Mucosa of descending colon (tissue), 3 donors: ENCODE measurements around the gene LRRC73. TPM values are rescaled to one million over a fixed set of nuclear protein-coding genes. Genes with fewer than 3 reads are reported as not detected.
"Not testable (repeated sequence)": the region's sequence is repeated elsewhere in the genome, so short reads cannot be mapped to it uniquely, and the experiment has no call there.

Experiments
- ATAC-seq: fragments of 200-7000 bp; cut with Tn5 transposase; one replicate; pipeline ENCODE4 v1.9.1; 2020; ENCODE audit warnings: mild to moderate bottlenecking, moderate library complexity
- DNase-seq, 3 donors: peaks; one replicate each; pipeline ENCODE4 v3.0.0-alpha.2; 2020
- H3K36me3 ChIP-seq: fragments of 200-600 bp; one replicate; pipeline ENCODE4 v1.8.0; 2021; ENCODE audit warnings: low read depth, mild to moderate bottlenecking
- H3K4me1 ChIP-seq: fragments of 200-600 bp; one replicate; pipeline ENCODE4 v1.8.0; 2021; ENCODE audit warnings: low read depth, mild to moderate bottlenecking
- H3K4me3 ChIP-seq: fragments of 200-600 bp; one replicate; pipeline ENCODE4 v1.8.0; 2021; ENCODE audit warnings: mild to moderate bottlenecking
- H3K9me3 ChIP-seq: fragments of 200-600 bp; one replicate; pipeline ENCODE4 v1.8.0; 2021; ENCODE audit warnings: mild to moderate bottlenecking
- intact Hi-C, 2 donors: fragments of 100-400 bp; cut with DNase I in 1 of 2; cut with micrococcal nuclease in 1 of 2; formaldehyde crosslinking; loops; one replicate each; pipeline versions ENCODE4 v1.11.0 to v1.11.1; 2022; cut with DNase I, micrococcal nuclease
- total RNA-seq, 3 donors: library from RNA; stranded (reverse); fragmentation: NEBNext Ultra II Directional in 2 of 3; extraction: Animal tissue kit (Norgen Biotek cat#: 25700) in 2 of 3; gene quantifications; one replicate each; pipeline versions ENCODE4 v1.2.1 to v1.2.4, GENCODE V29; 2021 to 2023
- TF ChIP-seq, protein P1 (sequence below): fragments of 200-600 bp; IDR thresholded peaks from one replicate; pipeline ENCODE4 v1.8.0; 2022; ENCODE audit warnings: antibody characterized with exemption, mild to moderate bottlenecking
- donor health status: DM: no; HTN: no; CAD: no; lungs with moderate emphysema.
- donor health status: DM: no; HTN: no; CAD: no.
- donor health status: DM: no; HTN: yes; CAD: no.

Gene LRRC73
- total RNA-seq, 3 donors from 2014 or later, result 0.23 to 1.2 (median 0.46) TPM

DNA sequence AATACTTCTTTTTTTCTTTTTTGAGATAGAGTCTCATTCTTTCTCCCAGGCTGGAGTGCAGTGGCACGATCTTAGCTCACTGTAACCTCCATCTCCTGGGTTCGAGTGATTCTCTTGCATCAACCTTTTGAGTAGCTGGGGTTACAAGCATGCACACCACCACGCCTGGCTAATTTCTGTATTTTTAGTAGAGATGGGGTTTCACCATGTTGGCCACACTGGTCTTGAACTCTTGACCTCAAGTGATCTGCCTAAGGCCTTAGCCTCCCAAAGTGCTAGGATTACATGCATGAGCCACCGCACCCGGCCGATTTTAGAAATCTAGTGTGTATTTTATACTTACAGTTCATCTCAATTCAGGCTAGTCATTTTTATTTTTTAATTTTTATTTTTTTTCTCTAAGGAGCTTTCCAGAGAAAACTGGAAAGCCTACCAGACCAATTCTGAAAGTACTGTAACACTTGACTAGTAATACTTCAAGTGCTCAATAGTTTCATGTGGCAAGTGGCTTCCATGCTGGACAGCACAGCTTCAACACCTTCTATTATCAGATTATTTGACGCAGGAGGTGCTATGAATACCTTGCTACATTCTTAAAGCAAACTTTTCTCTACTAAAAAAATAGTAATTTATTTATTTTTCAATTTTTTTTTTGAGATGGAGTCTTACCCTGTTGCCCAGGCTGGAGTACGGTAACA is 31.8 kb upstream of the LRRC73 start:
- Histone ChIP-seq H3K4me1 (no peaks in the 10 kb centered on the region), H3K4me3 (no peak overlapping the region), H3K9me3 (no peaks in the 10 kb centered on the region), H3K36me3 (peaks cover 5% of the 10 kb centered on the region)
- no peak for DNase-seq
- TF ChIP-seq, protein P1, sequence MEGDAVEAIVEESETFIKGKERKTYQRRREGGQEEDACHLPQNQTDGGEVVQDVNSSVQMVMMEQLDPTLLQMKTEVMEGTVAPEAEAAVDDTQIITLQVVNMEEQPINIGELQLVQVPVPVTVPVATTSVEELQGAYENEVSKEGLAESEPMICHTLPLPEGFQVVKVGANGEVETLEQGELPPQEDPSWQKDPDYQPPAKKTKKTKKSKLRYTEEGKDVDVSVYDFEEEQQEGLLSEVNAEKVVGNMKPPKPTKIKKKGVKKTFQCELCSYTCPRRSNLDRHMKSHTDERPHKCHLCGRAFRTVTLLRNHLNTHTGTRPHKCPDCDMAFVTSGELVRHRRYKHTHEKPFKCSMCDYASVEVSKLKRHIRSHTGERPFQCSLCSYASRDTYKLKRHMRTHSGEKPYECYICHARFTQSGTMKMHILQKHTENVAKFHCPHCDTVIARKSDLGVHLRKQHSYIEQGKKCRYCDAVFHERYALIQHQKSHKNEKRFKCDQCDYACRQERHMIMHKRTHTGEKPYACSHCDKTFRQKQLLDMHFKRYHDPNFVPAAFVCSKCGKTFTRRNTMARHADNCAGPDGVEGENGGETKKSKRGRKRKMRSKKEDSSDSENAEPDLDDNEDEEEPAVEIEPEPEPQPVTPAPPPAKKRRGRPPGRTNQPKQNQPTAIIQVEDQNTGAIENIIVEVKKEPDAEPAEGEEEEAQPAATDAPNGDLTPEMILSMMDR, result no peak
- intact Hi-C loops, result loop anchor here in 1 of 2 donors (10.0 kb wide), 1 partner anchor 63 kb away; no protein-coding TSS in a partner anchor
- ATAC-seq, result no peak

DNA sequence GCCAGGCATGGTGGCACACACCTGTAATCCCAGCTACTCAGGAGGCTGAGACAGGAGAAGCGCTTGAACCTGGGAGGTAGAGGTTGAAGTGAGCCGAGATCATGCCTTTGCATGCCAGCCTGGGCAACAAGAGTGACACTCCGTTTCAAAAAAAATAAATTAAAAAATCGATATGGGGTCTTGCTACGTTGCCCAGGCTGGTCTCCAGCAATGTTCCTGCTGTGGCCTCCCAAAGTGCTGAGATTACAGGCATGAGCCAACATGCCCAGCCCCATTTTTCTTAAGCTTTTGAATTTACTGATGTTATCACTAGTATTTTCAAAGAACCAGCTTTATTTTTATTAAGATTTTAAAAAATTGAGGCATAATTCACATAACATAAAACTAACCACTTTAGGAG is 30.4 kb upstream of the LRRC73 start:
- no peaks in the 10 kb centered on the region for H3K36me3 ChIP-seq
- no peaks in the 10 kb centered on the region for H3K9me3 ChIP-seq
- H3K4me3 ChIP-seq, result no peak overlapping the region
- intact Hi-C loops, result loop anchor here in 1 of 2 donors (10.0 kb wide), 1 partner anchor 64 kb away; no protein-coding TSS in a partner anchor
- ATAC-seq (no peak), DNase-seq (no peak)
- no peaks in the 10 kb centered on the region for H3K4me1 ChIP-seq
- TF ChIP-seq, protein P1, result no peak

DNA sequence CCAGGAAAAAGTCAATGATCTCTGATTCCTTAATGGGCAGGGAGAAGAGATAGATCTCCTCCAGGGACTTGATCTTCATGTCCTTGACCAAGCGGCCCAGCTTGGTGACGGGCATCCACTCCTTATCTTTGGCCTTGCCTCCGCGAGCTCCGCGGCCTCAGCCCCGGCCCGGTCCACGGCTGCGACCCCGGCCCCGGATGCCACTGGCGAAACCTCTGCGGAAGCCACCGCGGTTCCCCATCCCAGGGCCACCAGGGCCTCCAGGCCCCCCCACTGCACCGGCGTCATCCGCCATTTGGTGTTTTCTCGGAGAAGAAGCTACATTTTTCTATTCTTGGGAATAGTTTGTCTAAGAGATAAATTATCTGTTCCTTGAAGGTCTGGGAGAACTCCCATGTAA is 29.3 kb upstream of the LRRC73 start:
- ATAC-seq, H3K4me3 ChIP-seq, DNase-seq, intact Hi-C loops, H3K9me3 ChIP-seq, H3K4me1 ChIP-seq, H3K36me3 ChIP-seq: not testable (repeated sequence)

DNA sequence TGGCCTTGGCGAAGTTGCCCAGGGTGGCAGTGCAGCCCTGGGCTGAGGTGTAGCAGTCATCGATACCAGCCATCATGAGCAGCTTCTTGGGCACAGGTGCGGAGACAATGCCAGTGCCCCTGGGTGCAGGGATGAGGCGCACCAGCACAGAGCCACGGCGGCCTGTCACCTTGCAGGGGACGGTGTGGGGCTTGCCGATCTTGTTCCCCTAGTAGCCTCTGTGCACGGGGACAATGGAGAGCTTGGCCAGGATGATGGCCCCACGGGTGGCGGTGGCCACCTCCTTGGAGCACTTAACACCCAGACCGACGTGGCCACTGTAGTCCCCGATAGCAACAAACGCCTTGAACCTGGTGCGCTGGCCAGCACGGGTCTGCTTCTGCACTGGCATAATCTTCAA is 28.8 kb upstream of the LRRC73 start:
- DNase-seq, H3K4me3 ChIP-seq, intact Hi-C loops, H3K9me3 ChIP-seq, H3K36me3 ChIP-seq, ATAC-seq, H3K4me1 ChIP-seq: not testable (repeated sequence)

DNA sequence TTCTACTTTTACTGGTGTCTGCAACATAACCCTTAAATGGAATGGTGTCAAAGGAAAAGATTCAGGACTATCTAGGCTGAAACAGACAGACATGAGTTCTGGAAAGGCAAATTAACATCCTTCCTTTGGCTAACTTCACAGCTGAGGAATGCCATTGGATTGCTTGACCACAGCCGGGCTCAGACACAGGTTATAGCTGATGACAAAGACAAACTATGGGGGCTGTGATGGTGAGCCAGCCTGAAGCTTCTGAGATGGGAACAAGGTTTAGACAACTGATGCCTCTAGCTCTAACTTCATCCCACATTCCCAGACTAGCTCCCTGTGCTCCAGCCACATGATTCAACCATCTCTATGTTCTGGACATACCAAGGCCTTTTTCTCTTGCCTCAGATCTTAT is 22.1 kb upstream of the LRRC73 start:
- Histone ChIP-seq H3K4me3 (no peak overlapping the region), H3K4me1 (no peaks in the 10 kb centered on the region), H3K36me3 (peaks cover 4% of the 10 kb centered on the region), H3K9me3 (no peaks in the 10 kb centered on the region)
- DNase-seq (no peak), ATAC-seq (no peak)
- intact Hi-C loops, result no loop called here
- TF ChIP-seq, protein P1, result no peak

DNA sequence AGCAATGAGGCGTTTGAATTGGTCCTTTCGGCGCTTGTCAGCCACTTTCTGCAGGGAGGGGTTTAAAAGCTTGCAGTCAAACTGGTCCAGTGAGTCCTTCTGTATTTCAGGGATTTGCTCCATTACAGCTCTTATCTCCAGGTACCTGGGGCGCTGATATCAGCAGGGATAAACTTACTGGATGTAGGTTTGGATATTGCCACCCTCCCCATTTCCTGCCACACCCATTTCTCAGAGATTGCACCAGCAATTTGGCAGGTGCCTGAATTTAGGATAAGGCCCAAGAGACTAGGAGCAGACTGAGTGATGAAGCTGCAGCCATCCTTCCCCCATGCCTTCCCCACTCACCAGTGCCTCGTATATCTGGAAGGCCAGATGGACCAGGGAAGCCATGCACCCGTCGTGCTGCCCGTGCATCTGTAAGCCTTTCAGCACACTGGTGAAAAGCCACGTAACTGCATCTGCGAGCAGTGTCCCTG is 14.4 kb upstream of the LRRC73 start:
- peaks cover under 1% of the 10 kb centered on the region for H3K36me3 ChIP-seq
- TF ChIP-seq, protein P1, result no peak
- H3K9me3 ChIP-seq, result no peaks in the 10 kb centered on the region
- DNase-seq (no peak), ATAC-seq (peak; percentile 30)
- intact Hi-C loops, result no loop called here
- H3K4me3 ChIP-seq, result no peak overlapping the region
- H3K4me1 ChIP-seq, result no peaks in the 10 kb centered on the region
